NCI-H82 (cell line): Measurements from ENCODE around the gene ITPK1.
A peak's percentile ranks its signal among the peaks of the same experiment; 100 is the strongest.

ENCODE experiments used
- DNase-seq: peaks from one replicate; lab custom pipeline; 2025; lab: John Stamatoyannopoulos, UW

Gene ITPK1

DNA sequence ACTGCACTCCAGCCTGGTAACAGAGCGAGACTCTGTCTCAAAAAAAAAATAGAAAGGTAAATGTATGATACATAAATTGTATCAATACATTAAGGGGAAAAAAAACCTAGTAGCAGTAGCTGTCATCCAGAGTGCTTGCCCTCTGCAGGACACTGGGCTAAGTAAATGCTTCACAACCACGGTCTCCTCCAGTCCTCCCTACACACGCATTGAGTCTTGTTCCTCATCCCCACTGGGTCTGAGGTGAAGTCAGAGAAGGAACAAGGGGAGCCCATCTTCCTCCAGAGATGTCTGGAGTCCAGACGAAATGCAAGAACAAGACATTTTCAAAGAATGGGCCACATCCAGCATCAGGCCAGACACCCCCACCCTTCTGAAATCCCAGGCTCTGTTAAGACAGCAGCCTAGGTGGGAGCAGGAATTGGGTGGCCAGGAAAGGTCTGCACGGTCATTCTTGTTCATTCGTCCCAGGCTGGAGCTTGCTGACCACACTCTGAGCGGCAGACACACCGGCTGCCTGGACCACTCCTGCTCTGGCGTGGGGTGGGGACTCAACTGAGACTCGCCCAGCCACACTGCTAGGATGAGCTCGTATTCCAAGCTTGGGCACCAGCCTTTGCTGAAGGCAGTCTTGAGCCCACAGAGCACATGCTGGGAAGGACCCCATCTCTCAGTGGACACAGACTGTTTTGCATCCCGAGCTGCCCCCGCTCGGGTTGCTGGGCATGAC lies 147.3 kb downstream of the ITPK1 start:
- DNase-seq, result no peak

DNA sequence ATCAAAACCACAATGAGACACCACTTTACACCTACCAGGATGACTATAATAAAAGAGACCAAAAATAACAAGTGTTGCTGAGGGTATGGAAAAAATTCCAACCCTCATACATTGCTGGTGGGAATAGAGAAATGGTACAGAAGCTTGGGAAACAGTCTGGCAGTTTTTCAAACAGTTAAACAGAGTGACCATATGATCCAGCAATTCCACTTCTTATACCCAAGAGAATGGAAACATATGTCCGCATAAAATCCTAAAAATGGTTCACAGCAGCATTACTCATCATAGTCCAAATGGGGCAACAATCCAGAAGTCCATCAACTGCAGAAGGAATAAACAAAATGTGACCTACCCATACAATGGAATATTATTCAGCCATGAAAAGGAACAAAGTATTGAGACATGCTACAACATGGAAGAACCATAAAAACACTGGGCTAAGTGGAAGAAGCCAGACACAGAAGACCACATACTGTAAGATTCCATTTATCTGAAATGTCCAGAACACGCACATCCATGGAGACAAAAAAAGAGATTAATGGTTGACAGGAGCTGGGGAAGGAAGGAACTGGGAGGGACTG lies 148.3 kb downstream of the ITPK1 start:
- no peak for DNase-seq

DNA sequence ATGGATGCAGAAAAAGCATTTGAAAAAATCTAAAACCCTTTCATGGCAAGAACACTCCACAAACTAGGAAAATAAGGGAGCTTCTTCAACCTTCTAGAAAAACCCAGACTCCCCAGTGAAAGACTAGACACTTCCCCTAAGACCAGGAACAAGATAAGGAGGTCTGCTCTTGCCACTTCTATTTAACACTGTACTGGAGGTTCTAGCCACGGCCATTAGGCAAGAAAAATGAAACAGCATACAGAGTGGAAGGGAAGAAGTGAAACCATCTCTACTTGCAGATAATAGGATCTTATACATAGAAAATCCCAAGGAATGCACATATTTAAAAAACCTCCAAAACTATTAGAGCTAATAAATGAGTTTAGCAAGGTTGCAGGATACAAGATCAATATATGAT lies 150.4 kb downstream of the ITPK1 start:
- DNase-seq, result no peak

GRCh38 chr14:92964124-92965109 lies 151.3 kb downstream of the ITPK1 start:
- no peak for DNase-seq

GRCh38 chr14:92963301-92964123 lies 152.2 kb downstream of the ITPK1 start:
- peak; percentile 41 for DNase-seq

- no peak for DNase-seq
Measured at GRCh38 chr14:92962831-92963095, 153.0 kb downstream of the ITPK1 start.

GRCh38 chr14:92962031-92962830 lies 153.5 kb downstream of the ITPK1 start:
- no peak for DNase-seq

DNA sequence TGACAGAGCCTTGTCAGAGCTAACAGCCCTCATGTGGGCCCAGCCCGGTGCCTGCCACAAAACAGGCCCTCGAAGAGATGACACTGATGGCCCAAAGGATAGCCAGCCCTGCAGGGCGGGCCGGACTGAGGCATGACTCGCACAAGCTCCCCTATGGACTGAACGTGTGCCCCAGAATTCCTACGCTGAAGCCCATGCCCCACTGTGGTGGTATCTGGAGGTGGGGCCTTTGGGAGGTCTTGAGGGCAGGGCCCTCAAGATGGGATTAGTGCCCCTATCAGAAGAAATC lies 154.2 kb downstream of the ITPK1 start:
- no peak for DNase-seq

DNA sequence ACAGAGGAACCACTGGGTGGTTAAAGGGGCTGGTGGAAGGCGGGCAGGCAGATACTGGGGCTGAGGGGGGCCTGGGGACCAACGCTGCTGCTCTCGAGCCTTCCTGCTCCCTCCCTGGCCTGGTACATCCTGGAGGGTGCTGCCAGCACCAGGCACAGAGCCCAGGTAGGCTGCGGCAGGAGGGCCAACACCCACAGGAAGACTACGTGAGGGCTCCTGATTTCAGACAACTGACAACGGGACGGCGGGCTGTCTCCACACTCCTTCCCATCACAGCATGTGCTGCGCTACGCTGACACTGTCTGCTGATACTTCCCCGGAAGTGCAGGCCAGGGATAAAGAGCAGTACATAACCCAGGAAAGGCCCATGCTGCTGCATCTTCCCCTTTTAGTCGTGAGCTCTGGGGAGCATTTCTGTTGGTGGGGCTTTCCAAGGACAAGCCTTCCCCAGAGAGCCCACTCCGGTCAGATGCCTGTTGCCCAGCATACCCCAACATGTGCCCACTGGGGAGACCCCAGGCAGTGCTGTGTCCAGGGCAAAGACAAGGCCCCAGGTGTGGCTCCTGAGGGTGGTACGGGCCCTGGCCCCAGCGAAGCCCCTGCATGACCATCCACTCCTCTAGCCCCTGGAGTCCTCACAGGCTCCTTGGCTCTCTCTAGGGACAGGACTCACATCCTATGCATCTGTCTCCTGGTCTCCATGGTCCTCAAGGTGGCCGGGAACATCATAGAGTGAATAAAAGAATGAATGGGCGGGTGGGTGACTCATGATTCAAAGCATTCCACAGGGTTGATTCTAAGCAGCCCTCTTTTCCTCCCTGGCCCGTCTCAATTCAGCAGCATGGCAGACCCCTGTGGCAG lies 154.8 kb downstream of the ITPK1 start:
- no peak for DNase-seq

DNA sequence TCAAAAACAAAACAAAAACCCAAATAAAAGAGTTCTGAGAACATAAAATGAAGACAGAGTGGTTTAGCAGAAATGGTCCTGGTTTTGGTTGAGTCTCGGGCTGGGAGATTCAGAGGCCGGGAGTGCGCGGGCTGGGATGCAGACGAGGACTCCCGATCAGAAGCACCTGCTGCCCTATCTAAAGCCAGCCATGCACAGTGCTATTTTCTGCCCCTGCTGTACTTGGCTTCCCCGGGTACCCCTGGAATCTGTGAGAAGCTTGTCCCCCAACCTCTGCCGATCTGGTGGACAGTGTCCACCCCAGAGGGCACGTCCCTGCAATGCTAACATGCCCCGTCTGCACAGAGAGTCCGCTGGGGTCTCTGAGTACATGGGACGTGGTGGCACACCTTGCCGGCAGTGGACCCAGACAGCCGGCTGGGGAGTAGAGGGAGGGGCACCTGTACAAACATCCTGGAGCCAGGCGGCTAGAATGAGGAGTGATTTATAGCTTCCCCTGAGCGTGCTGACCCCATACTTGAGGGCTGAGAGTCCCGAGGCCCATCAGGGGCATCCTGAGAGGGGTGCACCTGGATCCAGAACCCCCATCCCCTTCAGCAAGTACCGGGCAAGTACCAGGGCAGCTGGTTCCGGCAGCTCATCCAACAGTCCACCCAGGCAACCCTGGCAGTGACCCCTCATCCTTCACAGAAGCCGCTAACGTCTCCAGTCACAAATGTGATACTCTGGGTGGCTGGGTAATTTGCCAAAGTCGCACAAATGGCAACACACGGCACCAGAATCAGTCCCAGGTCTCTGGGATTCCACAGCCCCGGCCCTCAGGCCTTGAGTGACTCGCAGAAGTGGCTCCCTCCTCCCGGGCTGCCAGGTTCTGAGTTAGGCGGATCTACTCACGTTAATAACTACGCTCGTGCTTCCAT lies 155.7 kb downstream of the ITPK1 start:
- peak; percentile 42 for DNase-seq

DNA sequence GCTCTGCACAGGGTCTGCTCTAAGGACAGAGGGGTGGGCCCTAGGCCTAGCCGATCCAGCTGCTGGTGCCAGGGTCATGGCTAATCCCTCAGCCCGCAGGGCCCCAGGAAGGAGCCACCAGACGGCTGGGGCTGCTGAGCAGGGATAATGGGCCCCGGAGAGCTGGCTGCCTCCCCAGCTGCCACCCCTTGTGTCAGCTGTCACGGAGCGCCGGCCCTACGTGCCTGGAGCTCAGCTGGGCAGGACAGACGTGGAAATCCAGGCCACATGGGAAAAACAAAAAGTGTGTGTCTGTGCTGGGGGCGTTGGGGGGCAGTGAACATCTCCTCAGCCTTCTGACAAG lies 156.6 kb downstream of the ITPK1 start:
- peak; percentile 96 for DNase-seq

DNA sequence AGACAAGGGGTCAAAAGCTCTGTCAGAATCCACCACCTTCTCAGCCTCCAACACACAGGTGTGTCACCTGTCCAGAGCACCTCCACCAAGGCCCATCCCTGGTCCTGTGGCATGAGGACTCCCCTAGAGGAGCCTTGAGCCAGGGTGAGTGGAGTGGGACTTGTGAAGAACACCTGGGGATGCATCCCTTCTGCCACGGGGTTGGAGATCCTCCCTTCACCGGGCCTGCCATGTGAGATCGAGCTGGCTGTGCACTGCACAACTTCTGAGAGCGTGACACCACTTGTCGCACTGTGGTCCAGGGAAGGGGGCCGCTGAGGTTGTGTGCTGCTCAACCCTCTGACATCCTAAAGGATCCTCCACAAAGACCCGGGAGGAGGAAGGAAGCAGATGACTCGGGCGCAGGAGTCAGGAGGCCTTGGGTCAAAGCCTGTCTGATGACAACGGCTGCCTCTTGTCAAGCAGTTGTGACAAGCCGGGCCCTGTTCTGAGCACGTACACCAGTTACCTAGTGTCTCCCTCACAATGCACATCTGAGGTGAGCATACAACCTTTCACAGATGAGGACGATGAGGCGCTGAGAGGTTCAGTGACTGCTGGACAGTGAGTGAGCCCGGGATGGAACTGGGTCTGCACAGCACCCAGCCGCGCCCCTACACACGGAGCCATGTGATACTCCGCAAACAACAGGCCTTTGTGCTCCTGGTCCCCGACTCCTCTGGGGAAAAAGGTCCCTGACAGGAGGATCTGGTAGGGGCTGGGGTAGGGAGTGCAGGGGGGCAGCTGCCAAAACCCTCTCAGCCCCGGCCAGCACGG lies 157.1 kb downstream of the ITPK1 start:
- no peak for DNase-seq

DNA sequence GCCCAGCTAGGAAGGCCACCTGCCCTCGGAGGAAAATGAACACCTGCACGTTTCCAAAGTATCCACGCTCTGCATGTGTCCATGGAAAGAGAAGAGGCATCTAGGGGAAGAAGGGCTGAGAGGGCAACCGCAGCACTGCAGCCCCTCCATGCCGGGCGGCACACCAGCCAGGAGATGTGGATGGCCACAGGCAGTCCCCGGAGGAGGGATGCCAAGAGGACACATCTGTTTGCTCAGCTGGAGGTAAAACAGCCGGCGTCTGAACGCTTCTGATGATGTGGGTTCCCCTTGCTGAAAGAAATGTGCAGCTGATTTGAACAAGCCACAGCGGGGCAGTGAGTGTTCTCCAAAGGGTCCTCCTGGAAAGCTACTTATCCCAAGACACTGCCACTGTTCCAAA lies 158.8 kb downstream of the ITPK1 start:
- no peak for DNase-seq

GRCh38 chr14:92955381-92955780 lies 160.3 kb downstream of the ITPK1 start:
- DNase-seq, result no peak

GRCh38 chr14:92954933-92955332 lies 160.8 kb downstream of the ITPK1 start:
- peak; percentile 5 for DNase-seq

DNA sequence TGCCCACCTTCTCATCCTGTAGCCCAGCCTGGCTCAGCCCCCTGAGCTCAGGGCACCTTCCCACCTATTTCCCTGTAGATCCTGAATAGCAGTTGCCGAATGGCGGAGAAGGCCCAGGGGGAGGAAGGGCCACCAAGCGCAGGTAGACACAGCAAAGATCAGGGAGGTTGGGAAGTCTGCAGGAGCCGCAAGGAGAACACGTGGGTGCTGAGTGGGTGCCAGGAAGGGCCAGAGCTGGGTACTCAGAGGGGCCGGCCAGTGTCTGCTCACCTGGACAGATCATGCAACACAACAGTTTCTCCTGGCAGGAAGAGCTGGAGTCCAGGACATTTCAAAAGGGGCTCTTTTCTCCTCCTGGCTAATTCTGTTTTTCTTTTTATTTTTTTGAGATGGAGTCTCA lies 162.2 kb downstream of the ITPK1 start:
- DNase-seq, result no peak

GRCh38 chr14:92952481-92953298 lies 163.0 kb downstream of the ITPK1 start:
- DNase-seq, result no peak
